UCSD-AML1 (cell line): ENCODE results near the gene OR10J1.
"Not testable (repeated sequence)": the region's sequence is repeated elsewhere in the genome, so short reads cannot be mapped to it uniquely, and the experiment has no call there.

Experiments
- DNase-seq: peaks from one replicate; lab custom pipeline; 2025; ENCODE audit not compliant: unreplicated experiment; lab: John Stamatoyannopoulos, UW

Gene OR10J1

GRCh38 chr1:159439422-159439821, at the start of gene OR10J1:
Gene OR10J1 (plus strand): TSS chr1:159439722. CDS start chr1:159439792, 70 bp downstream.
- no peak for DNase-seq

- no peak for DNase-seq
These were observed 32.7 kb upstream of the OR10J1 start for GRCh38 chr1:159406821-159407220.

GRCh38 chr1:159408862-159409400, 30.6 kb upstream of the OR10J1 start:
- no peak for DNase-seq

GRCh38 chr1:159421821-159422220, 17.7 kb upstream of the OR10J1 start:
- DNase-seq, result no peak

- no peak for DNase-seq
These were observed 11.0 kb upstream of the OR10J1 start for GRCh38 chr1:159428536-159428935.

GRCh38 chr1:159429074-159429861, 10.3 kb upstream of the OR10J1 start:
- DNase-seq, result no peak

GRCh38 chr1:159430985-159431384, 8.5 kb upstream of the OR10J1 start:
- DNase-seq, result no peak

- DNase-seq, result no peak
These were observed 7.6 kb upstream of the OR10J1 start, which contains the start of gene OR10J4 for GRCh38 chr1:159431904-159432303. Gene OR10J4 (plus strand): TSS chr1:159432204.

GRCh38 chr1:159436469-159436868, 3.1 kb upstream of the OR10J1 start:
- no peak for DNase-seq

GRCh38 chr1:159441360-159441759, 1.8 kb downstream of the OR10J1 start:
- no peak for DNase-seq

- no peak for DNase-seq
These were observed 2.9 kb downstream of the OR10J1 start for GRCh38 chr1:159442428-159442827.

- no peak for DNase-seq
These were observed 3.7 kb downstream of the OR10J1 start for GRCh38 chr1:159443066-159443750.

GRCh38 chr1:159444511-159444910, 5.0 kb downstream of the OR10J1 start:
- no peak for DNase-seq

- DNase-seq, result no peak
These were observed 8.7 kb downstream of the OR10J1 start for GRCh38 chr1:159448181-159448580.

- not testable (repeated sequence) for DNase-seq
These were observed 10.1 kb downstream of the OR10J1 start for GRCh38 chr1:159449605-159450004.

- DNase-seq, result no peak
These were observed 20.0 kb downstream of the OR10J1 start for GRCh38 chr1:159459551-159459950.

GRCh38 chr1:159465191-159465603, 25.7 kb downstream of the OR10J1 start:
- no peak for DNase-seq

- DNase-seq, result no peak
These were observed 28.8 kb downstream of the OR10J1 start for GRCh38 chr1:159468321-159468720.

- DNase-seq, result no peak
These were observed 30.5 kb downstream of the OR10J1 start for GRCh38 chr1:159469921-159470533.

- DNase-seq, result no peak
These were observed 33.8 kb downstream of the OR10J1 start for GRCh38 chr1:159473335-159473734.

GRCh38 chr1:159474926-159475325, 35.4 kb downstream of the OR10J1 start:
- no peak for DNase-seq

GRCh38 chr1:159483501-159483900, 44.0 kb downstream of the OR10J1 start:
- DNase-seq, result no peak
